Keratinocyte (primary cell): ENCODE results near the gene ADGRB2. TPM values are rescaled to one million over a fixed set of nuclear protein-coding genes. Genes with fewer than 3 reads are reported as not detected.

Experiments
- DNase-seq: peaks from one replicate; pipeline ENCODE4 v3.0.0-alpha.2; 2011; ENCODE audit warnings: low read depth, missing footprints, low spot score
- FAIRE-seq: peaks from 2 replicates; lab custom pipeline; 2011; peaks lifted over from hg19 to GRCh38; lab: Jason Lieb, UNC
- H2AFZ ChIP-seq: 2 replicates; pipeline ENCODE4 v1.6.0; 2012; ENCODE audit warnings: low read length, control low read depth, inconsistent platforms; ENCODE audit not compliant: control insufficient read depth
- H3K27ac ChIP-seq: 2 replicates; pipeline ENCODE4 v1.5.1; 2011; ENCODE audit warnings: low read length; ENCODE audit not compliant: control insufficient read depth, insufficient read depth
- H3K27me3 ChIP-seq: 3 replicates; pipeline ENCODE4 v1.6.0; 2011; ENCODE audit warnings: low read length; ENCODE audit not compliant: control insufficient read depth, insufficient read depth; ENCODE audit errors: extremely low read depth
- H3K36me3 ChIP-seq, 2 experiments: 2 replicates in 1 of 2; 3 replicates in 1 of 2; pipeline ENCODE4 v1.5.1; 2011; ENCODE audit warnings: low read length in 2 of 2, mild to moderate bottlenecking in 1 of 2; ENCODE audit not compliant: control insufficient read depth in 2 of 2, insufficient read depth in 2 of 2; ENCODE audit errors: extremely low read depth in 1 of 2
- H3K4me1 ChIP-seq: 3 replicates; pipeline ENCODE4 v1.5.1; 2011; ENCODE audit warnings: low read length; ENCODE audit not compliant: control insufficient read depth, insufficient read depth; ENCODE audit errors: extremely low read depth
- H3K4me2 ChIP-seq: 3 replicates; pipeline ENCODE4 v1.6.0; 2011; ENCODE audit warnings: low read depth, low read length; ENCODE audit not compliant: control insufficient read depth, insufficient read depth; ENCODE audit errors: extremely low read depth
- H3K4me3 ChIP-seq, 3 experiments: fragments of 200-600 bp in 1 of 3; sonication (generic) in 1 of 3; 2 replicates in 2 of 3; 3 replicates in 1 of 3; pipeline ENCODE4 v1.5.1; 2011 to 2016; ENCODE audit warnings: low read length in 3 of 3, mild to moderate bottlenecking in 3 of 3, control low read depth in 2 of 3, inconsistent platforms in 1 of 3, low read depth in 1 of 3, mixed read lengths in 1 of 3, mixed run types in 1 of 3, moderate library complexity in 1 of 3; ENCODE audit not compliant: control insufficient read depth in 2 of 3, insufficient read depth in 2 of 3; ENCODE audit errors: extremely low read depth in 1 of 3
- H3K79me2 ChIP-seq: 2 replicates; pipeline ENCODE4 v1.6.0; 2012; ENCODE audit warnings: low read length; ENCODE audit not compliant: control insufficient read depth, insufficient read depth
- H3K9ac ChIP-seq: 3 replicates; pipeline ENCODE4 v1.6.0; 2011; ENCODE audit warnings: low read length; ENCODE audit not compliant: control insufficient read depth, insufficient read depth; ENCODE audit errors: extremely low read depth
- H3K9me1 ChIP-seq: 3 replicates; pipeline ENCODE4 v1.6.0; 2011; ENCODE audit warnings: low read length; ENCODE audit not compliant: control insufficient read depth, insufficient read depth; ENCODE audit errors: extremely low read depth
- H3K9me3 ChIP-seq: 2 replicates; pipeline ENCODE4 v1.5.1; 2012; ENCODE audit warnings: low read depth, low read length; ENCODE audit not compliant: control insufficient read depth
- H4K20me1 ChIP-seq: 3 replicates; pipeline ENCODE4 v1.6.0; 2011; ENCODE audit warnings: low read length; ENCODE audit not compliant: control insufficient read depth, insufficient read depth; ENCODE audit errors: extremely low read depth
- CTCF ChIP-seq, 3 experiments: IDR thresholded peaks in 1 of 3; conservative IDR thresholded peaks in 1 of 3; optimal IDR thresholded peaks in 1 of 3; 2 replicates in 2 of 3; 3 replicates in 1 of 3; pipeline versions ENCODE3 to v1.5.1; 2011; ENCODE audit warnings: low read length in 3 of 3, mild to moderate bottlenecking in 3 of 3, moderate library complexity in 2 of 3, control low read depth in 1 of 3, inconsistent platforms in 1 of 3; ENCODE audit not compliant: insufficient read depth in 2 of 3; ENCODE audit errors: extremely low read depth in 1 of 3
- EZH2 ChIP-seq: IDR thresholded peaks from one replicate; pipeline ENCODE4 v1.6.1; 2012; ENCODE audit warnings: inconsistent platforms, mild to moderate bottlenecking, low read length, moderate library complexity
- dilution Hi-C: fragments of 300-500 bp; cut with MboI; formaldehyde crosslinking; loops from one replicate; pipeline ENCODE4 v1.7.0; 2020; ENCODE audit warnings: low sequenced_read_pairs; ENCODE audit not compliant: extremely low pct_ligation_motif_present
- polyA plus RNA-seq, 5 experiments: library from polyadenylated mRNA; depleted of rRNA in 3 of 5; stranded (reverse) in 3 of 5; stranded (forward) in 1 of 5; unstranded in 1 of 5; fragments of >200 nt; gene quantifications; 1 replicate in 1 of 5; 2 replicates in 3 of 5; 3 replicates in 1 of 5; pipeline versions ENCODE4 v1.2.1 to v1.2.3, GENCODE V29; 2011 to 2012; ENCODE audit warnings: missing spikeins in 2 of 5, low read depth in 1 of 5, low replicate concordance in 1 of 5

ADGRB2 gene
- polyA plus RNA-seq, 1 donor (not counting 4 experiments of a cell fraction or from before 2014, with no cell fraction given) = 0.68 TPM

GRCh38 chr1:31802190-31803150 lies 38.3 kb upstream of the ADGRB2 start:
- peak overlapping the region; percentile 59 for H2AFZ ChIP-seq
- no peaks in the 10 kb centered on the region for H3K9me3 ChIP-seq
- no peak for FAIRE-seq
- no peak overlapping the region for H3K27ac ChIP-seq
- H3K4me1 ChIP-seq = peaks cover 18% of the 10 kb centered on the region
- H3K4me3 ChIP-seq = peak overlapping the region in 2 of 3 experiments; percentile 49 to 52
- no peaks in the 10 kb centered on the region for H4K20me1 ChIP-seq
- no peaks in the 10 kb centered on the region for H3K27me3 ChIP-seq
- peak overlapping the region; percentile 56 for H3K4me2 ChIP-seq
- dilution Hi-C loops = no loop called here
- TF ChIP-seq EZH2 = no peak
- no peak for TF ChIP-seq CTCF (optimal IDR thresholded peaks at IDR 0.05 in 1 of 3, IDR thresholded peaks at IDR 0.05 in 1 of 3, conservative IDR thresholded peaks at IDR 0.05 in 1 of 3; ENCODE audit: extremely low read depth in 1 of 3, insufficient read depth in 2 of 3, low read length in 3 of 3)
- no peaks in the 10 kb centered on the region for H3K9me1 ChIP-seq
- no peak for DNase-seq
- no peaks in the 10 kb centered on the region for H3K79me2 ChIP-seq
- H3K9ac ChIP-seq = no peak overlapping the region
- no peaks in the 10 kb centered on the region for H3K36me3 ChIP-seq

- no peak overlapping the region for H3K27ac ChIP-seq
- H3K36me3 ChIP-seq = no peaks in the 10 kb centered on the region
- H3K9me1 ChIP-seq = no peaks in the 10 kb centered on the region
- no peaks in the 10 kb centered on the region for H3K27me3 ChIP-seq
- no peak overlapping the region for H3K4me2 ChIP-seq
- no peak for TF ChIP-seq EZH2
- no peak for TF ChIP-seq CTCF (optimal IDR thresholded peaks at IDR 0.05 in 1 of 3, IDR thresholded peaks at IDR 0.05 in 1 of 3, conservative IDR thresholded peaks at IDR 0.05 in 1 of 3; ENCODE audit: extremely low read depth in 1 of 3, insufficient read depth in 2 of 3, low read length in 3 of 3)
- H3K79me2 ChIP-seq = no peaks in the 10 kb centered on the region
- DNase-seq (no peak), FAIRE-seq (no peak)
- no peak overlapping the region for H2AFZ ChIP-seq
- H3K4me3 ChIP-seq = no peak overlapping the region
- H3K9me3 ChIP-seq = no peaks in the 10 kb centered on the region
- dilution Hi-C loops = no loop called here
- no peak overlapping the region for H3K9ac ChIP-seq
- peaks cover 21% of the 10 kb centered on the region for H3K4me1 ChIP-seq
- H4K20me1 ChIP-seq = no peaks in the 10 kb centered on the region
Observed at GRCh38 chr1:31801458-31801857, 37.3 kb upstream of the ADGRB2 start.
